Measurements from ENCODE around the gene PRF1.
A peak's percentile ranks its signal among the peaks of the same experiment; 100 is the strongest.
"Not testable (repeated sequence)": the region's sequence is repeated elsewhere in the genome, so short reads cannot be mapped to it uniquely, and the experiment has no call there.

The PRF1 gene

GRCh38 chr10:70616761-70617160 lies 14.2 kb upstream of the PRF1 start:
- no peak for DNase-seq

GRCh38 chr10:70615784-70616522 lies 13.4 kb upstream of the PRF1 start:
- no peak for DNase-seq

GRCh38 chr10:70615211-70615610 lies 12.7 kb upstream of the PRF1 start:
- no peak for DNase-seq

- not testable (repeated sequence) for DNase-seq
These were observed 11.8 kb upstream of the PRF1 start for GRCh38 chr10:70614364-70614763.

GRCh38 chr10:70613941-70614340 lies 11.4 kb upstream of the PRF1 start:
- no peak for DNase-seq

- DNase-seq: no peak
These were observed 5.4 kb upstream of the PRF1 start for GRCh38 chr10:70607936-70608335.

- no peak for DNase-seq
These were observed 2.6 kb upstream of the PRF1 start for GRCh38 chr10:70605161-70605560.

- DNase-seq: no peak
These were observed 1.6 kb upstream of the PRF1 start for GRCh38 chr10:70604106-70604505.

GRCh38 chr10:70603449-70603801 lies 884 bp upstream of the PRF1 start:
- peak; percentile 10 for DNase-seq

- DNase-seq: no peak
These were observed 795 bp downstream of the PRF1 start for GRCh38 chr10:70601746-70602145.

GRCh38 chr10:70600512-70601395 lies 1.8 kb downstream of the PRF1 start:
- DNase-seq: no peak

GRCh38 chr10:70599791-70600190 lies 2.8 kb downstream of the PRF1 start:
- DNase-seq: no peak

GRCh38 chr10:70599319-70599718 lies 3.2 kb downstream of the PRF1 start:
- DNase-seq: no peak

GRCh38 chr10:70598857-70599295 lies 3.7 kb downstream of the PRF1 start:
- DNase-seq: no peak

- no peak for DNase-seq
These were observed 4.4 kb downstream of the PRF1 start for GRCh38 chr10:70597856-70598815.

GRCh38 chr10:70596860-70597809 lies 5.4 kb downstream of the PRF1 start:
- no peak for DNase-seq

- DNase-seq: no peak
These were observed 6.3 kb downstream of the PRF1 start for GRCh38 chr10:70596110-70596798.

GRCh38 chr10:70595566-70596016 lies 7.0 kb downstream of the PRF1 start:
- no peak for DNase-seq

- DNase-seq: no peak
These were observed 8.4 kb downstream of the PRF1 start for GRCh38 chr10:70594161-70594560.

GRCh38 chr10:70593513-70593890 lies 9.0 kb downstream of the PRF1 start:
- no peak for DNase-seq
